ENCODE data around the gene LAMA2.

The LAMA2 gene

DNA sequence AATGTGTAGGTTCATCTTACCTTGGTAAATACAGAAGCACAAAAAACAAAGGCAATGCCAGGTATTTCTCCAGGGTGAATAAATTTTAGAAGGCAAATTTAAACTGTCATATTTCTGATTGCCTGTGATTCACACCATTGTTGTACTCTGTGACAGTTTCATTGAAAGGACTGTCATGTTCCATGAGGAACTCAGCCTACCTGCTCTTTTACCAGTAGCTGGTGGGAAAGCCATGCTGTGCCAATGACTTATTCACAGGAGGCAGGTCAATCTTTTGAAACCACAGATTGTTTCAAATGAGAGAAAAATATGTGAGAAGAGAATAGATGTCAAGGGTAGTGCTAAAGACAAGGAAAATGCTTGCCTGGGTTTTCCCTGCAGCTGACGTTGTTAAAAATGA lies 206.4 kb downstream of the LAMA2 start:
- DNase-seq, result no peak

- no peak for DNase-seq
Observed at GRCh38 chr6:129094147-129094546, 211.2 kb downstream of the LAMA2 start.

DNA sequence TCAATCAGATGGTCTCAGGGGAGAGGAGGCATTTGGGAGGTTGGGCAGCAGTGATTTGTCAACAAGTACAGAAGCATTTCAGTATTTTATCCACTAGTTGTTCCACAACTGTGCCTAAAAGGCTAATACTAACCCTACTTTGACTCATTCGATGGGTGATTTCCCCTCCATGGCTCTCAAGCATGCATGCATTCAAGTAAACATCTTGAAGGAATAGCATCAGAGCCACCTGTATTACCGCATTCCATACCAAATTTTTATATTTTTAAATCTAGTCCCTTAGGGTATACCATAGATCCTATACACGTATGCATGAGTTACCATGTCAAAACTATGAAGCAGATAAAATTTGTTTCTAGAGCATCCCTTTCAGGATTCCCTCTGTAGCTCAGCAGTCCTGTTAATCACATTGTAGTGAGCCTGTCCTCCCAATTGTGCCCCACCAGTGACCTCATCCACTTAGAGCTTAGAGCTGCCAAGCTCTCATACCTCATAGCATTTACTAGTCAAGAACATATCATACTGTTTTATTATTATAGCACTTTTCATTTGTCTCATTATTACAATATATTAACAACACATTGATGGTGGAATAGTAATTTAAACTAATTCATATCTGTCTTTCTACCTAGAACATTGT lies 213.8 kb downstream of the LAMA2 start:
- DNase-seq, result no peak

DNA sequence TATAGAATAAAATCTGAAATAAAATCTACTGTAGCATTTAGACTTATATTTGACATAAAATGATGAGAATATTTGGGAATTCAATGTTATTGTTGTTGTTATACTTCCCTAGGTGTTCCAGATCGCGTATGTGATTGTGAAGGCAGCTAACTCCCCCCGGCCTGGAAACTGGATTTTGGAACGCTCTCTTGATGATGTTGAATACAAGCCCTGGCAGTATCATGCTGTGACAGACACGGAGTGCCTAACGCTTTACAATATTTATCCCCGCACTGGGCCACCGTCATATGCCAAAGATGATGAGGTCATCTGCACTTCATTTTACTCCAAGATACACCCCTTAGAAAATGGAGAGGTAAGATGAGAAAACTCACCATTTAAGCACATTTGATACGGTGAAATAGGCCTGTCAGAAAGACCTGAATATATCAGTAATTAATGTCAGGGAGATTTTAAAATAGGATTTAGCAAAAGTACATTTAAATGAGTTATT lies 215.2 kb downstream of the LAMA2 start:
- DNase-seq, result no peak

DNA sequence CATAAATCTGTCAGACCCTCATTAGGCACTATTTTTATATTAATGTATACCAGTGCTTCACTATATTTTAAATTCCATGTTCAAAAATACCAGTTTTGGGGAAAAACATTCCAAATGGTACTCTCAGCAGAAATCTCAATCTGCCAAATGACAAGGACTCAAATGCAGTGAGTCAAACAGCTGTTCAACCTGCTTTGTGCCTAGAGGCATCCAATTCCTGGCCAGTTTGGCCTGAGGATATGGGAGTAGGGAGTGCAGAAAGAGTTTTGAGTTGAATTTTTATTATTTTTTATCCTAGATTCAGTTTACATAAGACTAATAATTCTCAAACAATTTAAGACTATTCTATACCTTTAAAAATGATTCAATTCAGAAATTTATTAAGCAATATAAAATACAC lies 216.8 kb downstream of the LAMA2 start:
- DNase-seq, result no peak

DNA sequence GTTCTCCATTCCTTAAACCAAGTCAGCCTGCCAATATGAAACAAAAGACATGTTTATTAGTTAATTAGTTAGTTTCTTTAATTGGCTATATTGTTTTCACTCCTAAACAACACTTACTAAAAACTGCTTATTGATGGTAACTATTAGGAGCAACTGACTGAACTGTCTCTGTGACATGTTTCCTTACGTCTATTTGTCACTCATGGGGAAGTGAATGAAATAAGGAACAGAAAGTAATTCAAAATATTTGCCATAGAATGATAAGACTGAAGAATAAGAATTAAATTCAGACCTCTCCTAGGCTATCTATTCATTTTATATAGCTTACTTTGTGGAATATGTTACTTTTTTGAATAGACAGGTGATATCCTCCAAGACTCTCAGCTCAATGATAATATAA lies 217.2 kb downstream of the LAMA2 start:
- no peak for DNase-seq

DNA sequence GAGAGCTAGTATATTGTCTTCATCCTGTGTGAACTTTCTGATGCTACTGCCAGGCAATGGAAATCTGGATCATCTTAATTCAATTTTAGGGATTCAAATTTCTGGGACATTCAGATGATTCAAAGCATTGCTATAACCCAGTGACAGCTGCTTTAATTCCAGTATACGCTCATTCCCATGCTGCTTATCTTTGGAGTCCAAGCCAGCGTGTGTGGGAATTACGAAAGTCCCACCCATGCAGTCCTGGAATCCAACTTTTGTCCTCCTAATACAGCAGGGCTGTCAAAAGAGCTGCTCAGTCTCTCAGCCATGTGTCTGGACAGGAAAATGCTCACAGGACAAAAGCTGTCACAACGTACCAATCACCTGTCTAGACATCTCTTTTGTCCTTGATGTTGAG lies 219.8 kb downstream of the LAMA2 start:
- DNase-seq, result no peak

GRCh38 chr6:129104131-129104530 lies 221.2 kb downstream of the LAMA2 start:
- no peak for DNase-seq

DNA sequence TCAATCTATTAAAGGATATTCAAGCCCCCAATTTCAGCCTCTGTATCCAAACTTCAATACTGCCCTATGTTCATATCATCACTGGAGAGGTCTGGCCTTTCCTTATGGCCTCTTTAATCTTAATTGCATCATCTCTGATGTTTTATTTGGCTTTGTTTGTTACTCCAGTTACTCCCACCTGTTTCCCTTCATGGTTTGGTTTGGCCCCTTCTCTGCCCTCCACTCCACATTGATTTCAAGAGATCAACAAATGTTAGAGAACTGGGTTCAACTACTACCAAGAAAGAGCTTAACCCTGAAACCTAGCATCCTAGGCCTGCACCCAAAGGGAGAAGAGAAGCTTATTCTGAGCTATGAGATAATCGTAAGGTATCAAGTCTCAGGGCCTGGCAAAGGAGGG lies 221.6 kb downstream of the LAMA2 start:
- no peak for DNase-seq

- DNase-seq, result no peak
Observed at GRCh38 chr6:129105035-129105434, 222.1 kb downstream of the LAMA2 start.

DNA sequence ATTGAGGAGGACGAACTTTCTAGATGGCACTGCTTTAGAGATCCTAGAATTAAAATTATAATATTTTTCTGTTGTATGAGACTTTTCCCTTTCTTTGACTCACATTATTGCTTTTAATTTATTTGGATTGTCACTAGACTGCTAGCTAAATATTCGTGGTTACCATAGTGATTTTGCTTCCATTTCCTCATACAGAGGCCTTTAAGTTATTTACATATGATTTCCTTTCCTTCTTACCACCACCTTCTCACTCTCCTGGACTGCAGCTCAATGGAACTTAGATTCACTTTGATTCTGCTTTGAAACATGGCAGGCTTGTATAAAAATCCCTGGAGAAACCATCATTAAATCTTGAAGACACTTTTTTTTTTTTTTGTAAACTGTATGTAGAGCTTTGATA lies 222.9 kb downstream of the LAMA2 start:
- DNase-seq, result no peak

- no peak for DNase-seq
Observed at GRCh38 chr6:129108337-129108736, 225.4 kb downstream of the LAMA2 start.

DNA sequence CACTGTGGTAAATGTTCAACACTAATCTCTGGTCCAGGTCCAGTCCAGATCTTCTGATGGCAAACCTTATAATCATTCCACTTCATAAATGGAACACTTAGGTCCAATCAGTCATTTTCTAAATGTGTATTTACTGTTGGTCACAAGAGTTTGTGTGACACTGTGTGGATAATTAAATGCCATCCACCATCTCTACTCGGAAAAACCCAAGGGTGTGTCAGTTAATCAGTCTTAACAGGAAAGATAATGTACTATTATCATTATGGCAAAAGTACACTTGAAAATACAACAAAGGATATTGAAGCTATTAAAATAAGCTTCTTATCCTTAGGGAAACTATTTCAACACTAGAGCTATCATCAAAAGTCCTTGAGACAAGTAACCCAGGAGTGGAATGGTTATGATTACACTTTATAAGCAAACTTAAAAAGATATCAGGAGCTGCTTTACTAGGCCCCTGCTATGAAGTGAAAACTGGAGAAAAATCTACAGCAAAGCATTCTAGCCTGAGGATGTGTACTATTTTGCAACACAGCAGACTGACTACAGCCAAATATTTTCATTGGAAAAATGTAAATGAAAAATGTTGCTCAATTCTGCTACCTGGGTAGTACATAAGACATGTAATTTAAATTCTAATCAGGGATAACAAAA lies 227.9 kb downstream of the LAMA2 start:
- no peak for DNase-seq

DNA sequence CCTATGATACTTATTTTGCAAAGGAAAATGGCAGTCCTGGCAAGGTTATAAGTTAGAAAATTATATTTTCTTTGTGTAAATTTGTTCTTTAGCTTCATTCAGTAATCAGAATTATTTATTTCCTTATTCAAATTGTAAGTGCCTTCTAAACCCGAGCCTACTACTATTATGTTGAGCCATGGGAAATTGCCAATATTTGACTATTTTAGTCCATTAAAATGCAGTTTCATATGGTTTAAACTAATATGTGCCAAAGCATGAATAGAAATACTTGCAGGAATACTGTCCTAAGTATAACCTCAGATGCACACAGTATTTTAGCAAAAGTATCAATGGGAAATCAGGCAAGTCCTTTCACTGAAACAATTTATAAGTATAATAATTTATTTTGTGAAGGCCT lies 228.4 kb downstream of the LAMA2 start:
- no peak for DNase-seq

- DNase-seq, result no peak
Observed at GRCh38 chr6:129111853-129112252, 228.9 kb downstream of the LAMA2 start.

DNA sequence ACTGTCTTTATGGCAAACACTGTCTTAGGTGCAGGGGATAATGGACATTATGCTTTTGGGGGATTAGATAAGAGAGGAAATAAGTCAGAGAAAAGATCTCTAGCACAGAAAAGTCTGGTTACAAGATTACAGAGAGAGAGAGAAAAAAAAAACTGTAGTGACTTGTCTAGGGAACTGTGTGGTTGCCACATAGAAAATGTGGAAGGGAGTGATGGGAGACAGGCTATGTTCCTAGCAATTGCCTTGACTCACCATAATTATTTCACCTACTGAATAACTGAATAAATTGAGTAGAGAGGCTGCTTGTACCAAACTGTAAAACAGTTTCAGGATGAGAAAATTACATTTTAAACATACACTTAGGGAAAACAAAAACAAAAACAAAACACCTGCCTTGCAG lies 229.7 kb downstream of the LAMA2 start:
- no peak for DNase-seq

- DNase-seq, result no peak
Observed at GRCh38 chr6:129113637-129114036, 230.7 kb downstream of the LAMA2 start.

DNA sequence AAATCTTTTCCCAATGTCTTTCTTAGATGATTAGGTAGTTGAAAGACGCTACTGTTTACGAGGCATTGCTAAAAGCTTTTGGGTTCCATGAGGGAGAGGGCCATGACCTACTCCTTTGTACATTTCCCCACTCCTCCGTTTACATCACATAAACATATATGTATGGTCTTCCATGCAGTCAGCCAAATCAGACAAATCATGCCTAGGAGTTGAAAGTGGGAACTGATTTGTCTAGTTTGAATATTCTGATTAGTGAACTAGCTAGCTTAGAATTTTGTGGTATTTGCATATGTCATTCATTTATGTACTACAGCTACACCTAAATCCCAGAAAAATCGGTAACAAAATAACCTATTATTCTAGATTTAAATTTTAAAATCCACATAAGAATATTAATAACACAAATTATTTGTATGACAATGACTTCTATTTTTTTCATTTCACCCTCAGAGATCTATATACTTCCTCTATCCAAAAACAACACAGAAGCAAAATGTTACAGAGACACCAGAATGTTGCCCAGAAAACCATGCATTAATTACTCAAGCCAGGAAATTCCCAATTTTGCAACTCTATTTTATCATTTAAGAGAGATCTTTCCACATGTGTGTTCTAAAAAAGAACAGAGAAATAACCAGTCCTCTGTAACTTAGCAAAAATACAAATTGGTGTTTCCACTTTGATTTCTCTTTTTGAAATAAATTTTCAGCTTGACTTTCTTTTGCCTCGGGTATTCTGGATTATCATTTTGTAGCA lies 231.9 kb downstream of the LAMA2 start:
- DNase-seq, result no peak

- no peak for DNase-seq
Observed at GRCh38 chr6:129115471-129115870, 232.5 kb downstream of the LAMA2 start.

DNA sequence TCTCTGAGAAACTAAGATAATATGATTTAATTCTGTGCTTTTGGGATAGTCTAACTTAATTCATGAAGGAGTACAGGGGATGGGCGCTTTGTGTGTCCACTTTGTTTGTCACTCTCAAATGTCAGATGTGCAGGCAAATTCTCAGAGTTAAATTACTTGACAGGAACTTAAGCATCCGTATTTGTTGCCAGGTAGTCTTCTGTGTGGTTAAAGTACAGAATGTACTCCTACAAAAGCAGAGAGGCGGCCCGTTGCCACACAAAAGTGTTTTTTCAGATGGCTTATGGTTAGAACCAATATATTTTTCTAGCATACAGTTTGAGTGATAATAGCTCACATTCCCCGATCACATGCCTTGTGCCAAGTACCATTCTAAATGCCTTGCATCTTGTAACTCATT lies 234.4 kb downstream of the LAMA2 start:
- DNase-seq, result no peak

- DNase-seq, result no peak
Observed at GRCh38 chr6:129120856-129121638, 238.1 kb downstream of the LAMA2 start.

DNA sequence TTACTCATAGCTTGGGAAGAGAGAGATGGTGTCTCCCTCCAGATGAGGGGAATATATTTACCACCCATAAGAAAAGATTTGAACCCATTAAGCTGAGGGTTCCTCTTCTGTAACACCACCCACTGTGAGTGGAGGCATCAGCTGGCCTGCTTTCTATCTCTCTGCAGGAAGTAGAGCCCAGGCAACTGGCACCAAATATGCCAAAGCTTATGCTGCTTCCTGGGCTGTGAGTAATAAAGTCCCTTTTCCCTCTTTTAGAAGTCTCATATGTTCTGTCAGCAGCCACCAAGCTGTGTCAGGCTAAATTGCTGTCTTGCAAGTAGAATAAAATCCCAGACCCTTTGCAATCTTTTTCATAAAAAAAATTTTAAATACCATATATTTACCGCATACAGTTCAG lies 241.4 kb downstream of the LAMA2 start:
- no peak for DNase-seq

- DNase-seq, result no peak
Observed at GRCh38 chr6:129130106-129130505, 247.2 kb downstream of the LAMA2 start.

Measured in CD4-positive, alpha-beta T cell treated with Interferon gamma for 1 hour (primary cell).